Measurements from ENCODE around the gene POC1B.

The POC1B gene

DNA sequence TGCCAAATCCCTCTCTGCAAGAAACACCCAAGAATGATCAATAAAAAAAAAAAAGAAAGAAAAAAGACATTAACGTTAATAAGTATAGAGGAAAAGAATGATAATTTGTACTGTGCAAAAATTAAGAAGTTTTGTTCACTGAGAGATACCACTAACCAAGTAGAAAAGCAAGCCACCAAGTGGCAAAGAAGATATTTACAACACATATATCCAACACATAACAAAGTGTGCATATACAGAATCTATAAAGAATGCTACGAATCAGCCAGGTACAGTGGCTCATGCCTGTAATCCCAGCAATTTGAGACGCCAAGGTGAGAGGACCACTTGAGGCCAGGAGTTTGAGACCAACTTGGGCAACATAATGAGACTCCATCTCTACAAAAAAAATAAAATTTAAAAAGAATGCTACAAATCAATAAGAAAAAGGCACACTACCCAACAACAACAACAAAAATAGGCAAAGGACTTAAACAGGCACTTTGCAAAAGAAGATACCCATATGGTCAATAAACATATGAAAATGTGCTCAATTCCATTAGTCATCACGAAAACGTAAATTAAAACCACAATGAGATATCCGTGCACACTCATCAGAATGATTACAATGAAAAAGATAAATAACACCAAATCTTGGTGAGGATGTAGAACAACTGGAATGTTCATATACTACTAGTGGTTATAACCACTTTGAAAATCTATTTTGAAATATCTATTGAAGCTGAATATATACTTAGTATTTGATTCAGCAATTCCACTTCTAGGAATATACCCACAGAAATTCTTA lies 21.1 kb downstream of the POC1B start:
- H3K4me3 ChIP-seq (ENCODE audit: low read depth, low read length): no peak overlapping the region
- DNase-seq (ENCODE audit: low read depth): no peak

DNA sequence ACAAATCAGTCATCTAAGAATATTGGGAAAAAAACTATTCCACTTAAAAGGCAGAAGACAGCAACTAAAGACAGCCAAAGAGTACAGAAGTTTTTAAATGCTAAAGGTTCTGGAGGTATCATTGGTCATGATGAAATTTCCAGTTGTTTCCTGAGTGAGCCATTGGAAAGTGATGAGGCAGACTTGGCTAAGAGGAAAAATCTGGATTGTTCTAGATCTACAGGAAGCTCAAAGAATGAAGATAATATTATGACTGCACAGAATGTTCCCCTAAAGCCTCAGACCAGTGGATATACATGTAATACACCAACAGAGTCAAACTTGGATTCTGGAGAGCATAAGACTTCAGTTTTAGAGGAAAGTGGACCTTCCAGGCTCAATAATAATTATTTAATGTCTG lies 24.1 kb downstream of the POC1B start:
- DNase-seq (ENCODE audit: low read depth): no peak
- H3K4me3 ChIP-seq (ENCODE audit: low read depth, low read length): no peak overlapping the region

DNA sequence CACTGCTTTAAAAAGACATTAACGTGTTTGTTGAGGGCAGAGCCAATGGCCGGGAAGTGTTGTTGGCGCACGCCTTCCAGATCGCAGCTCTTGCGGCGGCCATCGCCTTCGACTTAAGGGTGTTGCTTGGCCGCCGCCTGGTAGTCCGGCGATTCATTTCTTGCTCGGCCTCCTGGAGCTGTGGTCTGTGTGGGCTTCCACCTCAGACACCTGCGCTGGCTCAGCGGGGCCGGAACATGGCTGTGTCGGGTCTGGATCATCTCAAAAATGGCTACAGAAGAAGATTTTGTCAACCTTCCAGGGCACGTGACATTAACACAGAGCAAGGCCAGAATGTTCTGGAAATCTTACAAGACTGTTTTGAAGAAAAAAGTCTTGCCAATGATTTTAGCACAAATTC lies 26.0 kb downstream of the POC1B start:
- no peak for DNase-seq (ENCODE audit: low read depth)

DNA sequence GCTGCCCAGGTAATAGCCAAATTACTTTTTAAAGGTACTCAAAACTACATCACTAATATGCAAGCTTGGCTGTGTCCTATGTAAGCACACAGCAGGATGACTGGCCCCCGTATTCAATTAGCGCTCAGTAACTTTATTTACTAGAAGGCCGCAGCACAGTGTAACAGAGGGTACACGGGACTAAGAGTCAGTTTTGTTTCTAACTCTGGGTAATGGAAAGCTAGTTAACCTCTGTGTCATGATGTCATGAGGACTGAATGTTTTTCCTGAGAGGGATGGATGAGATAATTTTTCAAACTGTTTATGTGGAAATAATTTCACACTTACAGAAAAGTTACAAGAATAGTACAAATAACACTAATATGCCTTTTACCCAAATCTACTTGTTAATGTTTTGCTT lies 28.4 kb downstream of the POC1B start:
- no peak for DNase-seq (ENCODE audit: low read depth)
- H3K4me3 ChIP-seq (ENCODE audit: low read depth, low read length): no peak overlapping the region

More for the DNA sequence above, 26.0 kb downstream of the POC1B start:
- no peak overlapping the region for H3K4me3 ChIP-seq (ENCODE audit: low read depth, low read length)

DNA sequence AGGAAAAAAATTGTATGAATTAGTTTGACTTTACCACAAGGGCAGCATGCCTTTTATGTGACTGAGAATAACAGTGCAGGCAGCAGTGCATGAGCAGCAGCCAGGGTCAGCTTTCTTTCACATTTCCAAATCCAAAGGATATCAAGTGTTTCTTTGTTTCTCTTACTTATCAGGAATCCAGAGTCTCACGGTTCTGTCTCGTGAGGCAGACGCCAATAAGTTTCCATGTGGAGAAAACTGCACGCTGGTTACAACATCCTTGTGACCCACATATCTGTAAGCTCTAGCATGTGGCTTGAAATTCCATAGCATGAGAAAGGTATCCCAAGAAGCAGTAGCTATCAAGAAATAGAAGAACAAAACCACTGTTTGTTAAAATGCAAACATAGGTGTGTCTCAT lies 28.8 kb downstream of the POC1B start:
- no peak for DNase-seq (ENCODE audit: low read depth)
- H3K4me3 ChIP-seq (ENCODE audit: low read depth, low read length): no peak overlapping the region

DNA sequence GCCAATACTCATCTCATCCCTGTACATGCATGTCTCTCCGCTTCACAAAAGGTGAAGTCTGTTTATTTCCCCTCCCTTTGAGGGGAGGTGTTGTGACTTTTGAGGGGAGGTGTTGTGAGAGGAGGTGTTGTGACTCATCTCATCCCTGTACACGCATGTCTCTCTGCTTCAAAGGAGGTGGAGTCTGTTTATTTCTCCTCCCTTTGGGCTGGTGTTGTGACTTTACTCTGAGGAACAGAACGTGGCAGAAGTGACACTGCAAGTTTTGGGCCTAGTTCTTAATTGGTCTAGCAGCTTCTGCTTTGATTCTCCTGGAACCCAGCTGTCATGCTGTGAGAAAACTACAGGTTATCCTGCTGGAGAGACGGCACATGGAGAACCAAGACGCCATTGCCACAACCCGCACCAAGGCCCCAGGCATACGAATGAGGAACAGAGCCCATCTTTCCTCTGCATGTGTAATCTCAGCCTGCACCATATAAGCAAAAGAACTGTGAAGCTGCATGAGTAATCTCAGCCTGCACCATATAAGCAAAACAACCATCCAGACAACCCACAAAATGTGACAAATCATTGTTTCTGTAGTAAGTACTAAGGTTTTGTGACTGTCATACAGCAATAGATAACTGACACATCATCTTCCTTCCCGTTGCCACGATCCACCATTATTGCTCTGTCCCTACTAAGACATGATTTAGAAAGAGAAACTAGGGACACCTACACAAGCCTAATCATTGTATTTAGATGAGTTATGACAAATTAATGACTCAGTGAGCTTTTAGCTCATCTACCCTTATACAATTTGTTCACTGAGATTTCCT lies 31.2 kb downstream of the POC1B start:
- DNase-seq (ENCODE audit: low read depth): no peak

DNA sequence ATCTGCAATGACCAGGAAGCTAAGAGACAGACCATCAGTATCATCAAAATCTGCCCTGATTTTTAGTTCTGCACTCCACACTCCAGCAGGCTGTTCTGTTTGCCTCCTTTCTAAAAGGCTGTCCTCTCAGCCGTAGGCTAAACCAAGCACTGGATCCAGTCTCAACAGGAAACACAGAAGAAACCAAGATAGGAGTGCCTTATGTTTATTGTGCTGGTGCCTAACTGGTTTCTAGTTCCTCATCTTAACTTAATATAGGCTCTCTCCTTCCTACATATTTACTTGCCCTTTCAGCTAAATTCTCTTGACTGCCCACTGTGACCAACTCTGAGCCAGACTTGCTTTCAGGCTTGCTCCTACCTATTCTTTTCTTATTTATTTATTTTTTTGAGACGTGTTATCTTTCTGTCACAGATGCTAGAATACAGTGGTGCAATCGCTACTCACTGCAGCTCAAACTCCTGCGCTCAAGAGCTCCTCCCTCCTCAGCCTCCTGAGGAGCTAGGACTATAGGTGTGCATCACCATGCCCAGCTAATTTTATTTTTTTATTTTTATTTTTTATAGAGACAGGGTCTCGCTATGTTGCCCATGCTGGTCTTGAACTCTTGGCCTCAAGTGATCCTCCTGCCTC lies 32.1 kb downstream of the POC1B start:
- H3K4me3 ChIP-seq (ENCODE audit: low read depth, low read length): no peak overlapping the region
- DNase-seq (ENCODE audit: low read depth): no peak

More for the DNA sequence above, 31.2 kb downstream of the POC1B start:
- no peak overlapping the region for H3K4me3 ChIP-seq (ENCODE audit: low read depth, low read length)

DNA sequence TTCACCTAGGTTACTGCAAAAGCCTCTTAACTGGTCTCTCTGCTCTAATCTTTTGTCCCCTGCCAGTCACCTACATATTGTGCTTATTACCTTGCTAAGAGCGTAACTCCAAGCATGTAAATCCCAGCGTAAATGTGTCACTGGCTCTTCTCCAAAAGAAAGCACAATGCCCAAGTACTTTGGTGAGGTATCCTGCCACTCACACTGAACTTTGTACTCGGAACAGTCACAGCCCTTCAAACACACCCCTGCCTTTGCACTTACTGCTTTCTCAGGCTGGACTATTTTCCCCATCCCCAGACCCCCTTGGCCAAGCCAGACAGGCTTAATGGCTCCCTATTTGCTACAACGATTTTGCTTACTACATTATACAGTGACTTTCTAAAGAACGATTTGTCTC lies 33.0 kb downstream of the POC1B start:
- H3K4me3 ChIP-seq (ENCODE audit: low read depth, low read length): no peak overlapping the region
- DNase-seq (ENCODE audit: low read depth): no peak

DNA sequence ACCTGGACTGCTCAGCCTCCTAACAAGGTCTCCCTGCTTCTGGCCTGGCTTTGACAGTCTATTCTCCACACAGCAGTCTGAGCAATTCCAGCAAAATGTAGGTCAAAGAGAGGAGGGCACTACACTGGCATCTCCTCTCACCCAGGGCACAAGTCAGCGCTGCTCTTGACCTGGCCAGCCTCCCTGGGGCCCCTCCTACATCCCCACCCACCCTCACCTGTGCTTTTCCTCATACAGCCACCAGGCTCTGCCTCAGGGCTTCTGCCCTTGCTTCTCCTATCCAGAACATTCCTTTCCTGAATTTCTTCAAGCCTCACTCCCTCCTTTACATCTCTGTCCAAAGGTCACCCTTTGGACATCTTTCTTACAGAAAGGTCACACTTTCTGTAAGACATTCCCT lies 34.9 kb downstream of the POC1B start:
- no peak for DNase-seq (ENCODE audit: low read depth)
- no peak overlapping the region for H3K4me3 ChIP-seq (ENCODE audit: low read depth, low read length)

DNA sequence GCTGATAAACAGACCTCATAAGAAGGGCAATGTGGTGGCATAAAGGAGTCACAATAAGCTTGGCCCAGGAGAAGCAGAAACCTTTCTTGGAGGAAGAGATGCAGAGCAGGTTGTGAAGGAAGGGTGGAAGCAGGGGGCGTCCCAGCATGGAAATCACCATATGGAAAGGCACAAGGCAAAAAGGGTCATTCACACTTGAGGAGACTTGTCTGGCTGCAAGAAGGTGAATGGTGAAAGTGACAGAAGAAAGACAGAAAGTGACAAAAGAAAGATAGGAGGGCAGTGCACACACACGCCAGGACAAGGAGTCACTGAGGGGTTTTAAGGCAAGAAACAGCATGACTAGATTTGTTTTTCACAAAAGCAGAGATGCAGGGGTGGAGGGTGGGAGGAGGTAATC lies 39.6 kb downstream of the POC1B start:
- DNase-seq (ENCODE audit: low read depth): no peak
- H3K4me3 ChIP-seq (ENCODE audit: low read depth, low read length): no peak overlapping the region

DNA sequence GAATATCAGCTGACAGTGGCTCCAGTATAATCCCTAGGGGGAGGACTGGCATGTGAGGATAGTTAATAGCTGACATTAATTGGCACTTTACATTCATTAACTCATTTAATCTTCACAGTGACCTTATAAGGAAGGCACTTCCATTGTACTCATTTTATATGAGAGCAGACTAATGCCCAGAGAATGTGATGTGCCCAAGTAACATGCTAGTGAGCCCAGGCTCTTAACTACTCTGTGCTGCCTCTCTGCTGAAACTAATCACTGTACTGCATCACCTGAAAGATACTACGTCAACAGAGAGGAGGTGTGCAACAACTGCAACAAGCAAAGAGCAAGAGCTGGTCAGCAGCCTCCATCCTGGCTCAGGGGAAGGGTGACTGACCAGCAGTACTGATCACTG lies 41.4 kb downstream of the POC1B start:
- no peak overlapping the region for H3K4me3 ChIP-seq (ENCODE audit: low read depth, low read length)
- no peak for DNase-seq (ENCODE audit: low read depth)

DNA sequence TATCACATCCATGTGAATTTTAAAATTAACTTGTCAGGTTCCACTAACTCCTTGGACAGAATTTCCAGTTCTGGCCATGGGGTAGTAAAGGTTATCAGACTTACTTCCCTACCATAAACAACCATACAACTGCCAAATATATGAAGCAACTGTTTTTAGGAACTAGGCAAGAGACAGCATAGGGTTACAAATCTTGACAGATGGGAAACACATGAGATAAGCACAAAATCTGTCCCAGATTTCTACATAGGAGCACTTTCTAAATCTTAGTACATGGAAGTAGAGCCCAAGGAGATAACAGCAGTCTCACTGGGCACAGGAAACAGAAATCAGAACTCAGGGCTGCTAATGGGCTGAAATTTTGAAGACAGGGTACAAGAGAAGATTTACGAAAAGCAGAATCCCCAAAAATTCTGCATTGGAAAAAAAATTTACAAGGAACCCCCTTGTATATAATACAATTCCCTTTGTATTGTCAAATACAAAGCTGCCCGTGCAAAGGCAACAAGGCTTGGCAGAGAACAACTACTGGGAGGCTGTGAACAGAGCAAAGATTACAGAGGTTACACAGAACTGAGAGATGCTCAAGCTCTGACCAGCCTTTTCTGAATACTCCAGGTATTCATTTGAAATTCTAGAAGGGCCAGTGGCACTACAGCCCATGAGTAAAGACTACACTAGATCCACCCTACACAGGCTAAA lies 44.5 kb downstream of the POC1B start:
- no peak for DNase-seq (ENCODE audit: low read depth)
- H3K4me3 ChIP-seq (ENCODE audit: low read depth, low read length): no peak overlapping the region

DNA sequence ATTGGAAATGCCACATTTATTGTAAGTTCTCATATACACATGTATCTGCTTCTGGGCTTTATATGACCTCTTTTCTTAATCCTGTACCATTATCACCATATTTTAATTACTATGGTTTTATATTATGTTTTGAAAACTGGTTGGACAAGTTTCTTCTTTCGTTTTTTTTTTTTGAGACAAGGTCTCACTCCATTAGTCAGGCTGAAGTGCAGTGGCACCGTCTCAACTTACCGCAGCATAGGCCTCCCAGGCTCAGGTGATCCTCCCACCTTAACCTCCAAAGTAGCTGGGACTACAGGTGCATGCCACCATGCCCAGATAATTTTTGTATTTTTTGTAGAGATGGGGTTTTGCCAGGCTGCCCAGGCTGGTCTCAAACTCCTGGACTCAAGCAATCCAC lies 45.9 kb downstream of the POC1B start:
- H3K4me3 ChIP-seq (ENCODE audit: low read depth, low read length): no peak overlapping the region
- DNase-seq (ENCODE audit: low read depth): no peak

DNA sequence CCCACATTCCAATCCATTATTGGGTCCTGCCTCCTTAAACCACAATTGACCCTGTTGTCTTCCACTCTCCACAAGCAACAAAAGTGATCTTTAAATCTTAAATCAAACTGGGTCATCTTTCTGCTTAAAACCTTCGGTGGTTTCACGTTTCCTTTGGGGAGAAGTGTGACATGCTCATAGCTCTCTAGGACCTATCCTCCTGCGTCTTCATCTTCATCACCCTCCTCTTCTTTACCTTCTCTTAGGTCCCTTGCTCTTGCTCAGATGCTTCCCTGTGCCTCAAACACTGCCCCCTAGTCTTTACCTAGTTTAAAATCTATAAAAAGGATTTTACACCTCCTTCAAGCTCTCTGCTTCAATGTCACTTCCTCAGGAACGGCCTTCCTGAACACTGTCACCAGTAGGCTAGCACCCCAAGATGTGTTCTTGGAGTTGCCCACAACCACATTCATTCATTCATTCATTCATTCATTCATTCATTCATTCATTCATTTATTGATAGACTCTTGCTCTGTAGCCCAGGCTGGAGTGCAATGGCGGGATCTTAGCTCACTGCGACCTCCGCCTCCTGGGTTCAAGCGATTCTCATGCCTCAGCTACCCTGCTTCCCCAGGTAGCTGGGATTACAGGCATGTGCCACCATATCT lies 48.1 kb downstream of the POC1B start:
- no peak for DNase-seq (ENCODE audit: low read depth)
- H3K4me3 ChIP-seq (ENCODE audit: low read depth, low read length): no peak overlapping the region

DNA sequence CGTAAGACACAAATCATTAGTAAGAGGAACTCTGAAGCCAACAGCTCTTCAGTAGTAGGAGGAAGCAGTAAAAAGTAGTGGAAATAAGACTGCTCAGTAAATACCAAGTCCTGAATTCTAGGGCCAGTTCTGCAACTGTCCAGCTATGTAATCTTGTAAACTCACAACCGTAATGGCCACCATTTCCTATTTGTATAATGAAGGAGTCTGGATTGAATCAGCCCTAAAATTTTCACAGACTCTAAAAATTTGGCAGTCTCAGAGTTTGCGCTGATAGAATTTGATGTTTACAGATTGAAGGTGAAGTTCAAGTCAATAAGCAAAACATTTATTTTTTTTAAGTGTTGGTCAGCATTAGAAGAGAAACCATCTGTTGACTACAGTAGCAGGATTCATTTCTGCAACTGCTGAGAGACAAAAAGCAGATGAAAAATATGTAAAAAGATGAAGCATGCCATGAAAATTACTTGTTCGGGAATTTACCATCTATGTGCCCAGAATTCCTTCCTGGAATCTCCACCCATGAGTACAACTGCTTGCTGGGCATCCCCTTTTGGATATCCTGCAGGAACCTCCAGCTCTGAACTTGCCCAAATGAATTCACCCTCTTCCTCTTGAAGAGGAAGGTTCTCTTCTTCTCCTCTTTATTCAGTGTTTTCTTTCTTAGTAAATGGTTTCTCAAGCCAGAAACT lies 48.8 kb downstream of the POC1B start:
- no peak overlapping the region for H3K4me3 ChIP-seq (ENCODE audit: low read depth, low read length)
- no peak for DNase-seq (ENCODE audit: low read depth)

DNA sequence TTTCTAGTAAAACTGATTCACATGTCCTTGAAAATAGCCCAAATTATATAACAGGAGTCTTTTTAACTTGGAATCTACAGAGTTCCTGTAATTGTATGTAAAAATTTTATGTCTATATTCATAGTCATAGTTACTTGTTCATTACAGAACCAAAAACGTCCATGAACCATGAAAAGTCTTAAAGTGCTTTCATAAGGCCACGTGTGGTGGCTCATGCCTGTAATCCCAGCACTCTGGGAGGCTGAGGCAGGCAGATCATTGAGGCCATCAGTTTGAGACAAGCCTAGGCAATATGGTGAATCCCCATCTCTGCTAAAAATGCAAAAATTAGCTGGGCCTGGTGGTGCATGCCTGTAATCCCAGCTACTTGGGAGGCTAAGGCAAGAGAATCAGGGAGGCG lies 49.6 kb downstream of the POC1B start:
- no peak for DNase-seq (ENCODE audit: low read depth)
- H3K4me3 ChIP-seq (ENCODE audit: low read depth, low read length): no peak overlapping the region

DNA sequence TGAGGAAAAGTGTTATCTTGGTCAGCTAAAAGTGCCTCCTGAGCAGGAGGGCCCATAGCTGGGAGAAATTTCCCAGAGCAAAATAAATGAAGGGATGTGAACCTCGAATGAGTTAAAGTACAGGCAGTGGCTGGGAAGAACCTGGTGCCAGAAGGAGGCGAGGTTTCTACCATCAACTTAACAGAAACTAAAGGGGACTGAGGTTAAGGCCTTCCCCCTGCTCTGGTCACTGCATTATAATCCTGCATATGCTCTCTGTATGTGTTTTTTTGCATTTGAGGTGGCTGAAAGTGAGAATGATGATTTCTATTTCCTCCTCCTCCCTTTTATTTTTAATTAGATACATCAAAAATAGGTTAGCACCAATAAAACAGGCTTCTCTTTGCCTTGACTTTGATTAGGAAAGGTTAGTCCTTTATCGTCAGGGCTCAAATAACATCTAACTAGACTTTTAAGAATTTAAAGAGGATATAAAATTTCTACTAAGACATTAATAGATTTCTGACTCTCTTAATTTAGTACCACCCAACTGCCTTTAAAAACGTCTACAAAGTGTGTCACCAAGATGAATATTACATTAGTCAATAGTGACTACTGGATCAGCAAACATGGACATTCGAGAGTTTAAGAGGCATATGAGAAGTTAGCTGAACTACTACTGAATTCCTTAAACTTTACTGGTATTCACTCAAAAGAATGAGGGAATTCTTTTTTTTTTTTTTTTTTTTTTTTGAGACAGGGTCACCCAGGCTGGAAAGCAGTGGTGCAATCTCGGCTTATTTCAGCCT lies 50.5 kb downstream of the POC1B start:
- no peak overlapping the region for H3K4me3 ChIP-seq (ENCODE audit: low read depth, low read length)
- DNase-seq (ENCODE audit: low read depth): no peak

DNA sequence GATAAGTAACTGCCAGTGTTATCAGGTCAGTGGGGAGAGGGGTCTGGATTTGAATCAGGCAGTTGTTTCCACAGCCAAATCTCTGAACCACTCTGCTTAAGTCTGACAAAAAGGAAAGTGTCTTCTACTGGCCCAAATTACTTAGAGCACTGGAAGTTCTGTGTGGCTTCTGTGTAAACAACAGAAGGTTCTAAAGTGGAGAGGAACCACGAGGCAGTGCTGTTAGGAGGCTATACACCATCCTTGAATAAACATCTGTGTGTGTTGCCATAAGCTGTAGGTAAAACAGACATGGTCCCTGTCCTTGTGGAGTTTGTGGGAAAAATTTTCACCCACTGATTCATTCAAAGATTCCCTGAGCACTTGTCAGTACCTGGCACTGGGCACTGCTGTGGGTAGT lies 51.2 kb downstream of the POC1B start:
- no peak overlapping the region for H3K4me3 ChIP-seq (ENCODE audit: low read depth, low read length)
- no peak for DNase-seq (ENCODE audit: low read depth)
